Large intestine (tissue), 12 donors: ENCODE measurements around the gene PCIF1. TPM values are rescaled to one million over a fixed set of nuclear protein-coding genes. Genes with fewer than 3 reads are reported as not detected.

ENCODE experiments used
- DNase-seq, 2 donors: peaks; one replicate each; pipeline versions ENCODE4 v3.0.0 to v3.0.0-alpha.2; 2013
- H3K27ac ChIP-seq: one replicate; pipeline ENCODE4 v1.5.1; 2013; ENCODE audit warnings: low read length
- H3K27me3 ChIP-seq: 2 replicates; pipeline ENCODE4 v1.6.1; 2013; ENCODE audit warnings: low read length; ENCODE audit not compliant: control insufficient read depth, insufficient read depth
- H3K36me3 ChIP-seq: 2 replicates; pipeline ENCODE4 v1.6.1; 2013; ENCODE audit warnings: low read length; ENCODE audit not compliant: control insufficient read depth, insufficient read depth
- H3K4me1 ChIP-seq: one replicate; pipeline ENCODE4 v1.6.1; 2013; ENCODE audit warnings: low read length; ENCODE audit not compliant: control insufficient read depth, insufficient read depth
- H3K4me3 ChIP-seq: one replicate; pipeline ENCODE4 v1.5.1; 2013; ENCODE audit warnings: low read length
- H3K9me3 ChIP-seq: one replicate; pipeline ENCODE4 v1.6.1; 2013; ENCODE audit warnings: mild to moderate bottlenecking, low read depth, low read length, moderate library complexity; ENCODE audit not compliant: control insufficient read depth
- WGBS: methylation state at CpG from one replicate; pipeline ENCODE4 v1.1.5; 2013; ENCODE audit warnings: low lambda C conversion rate; ENCODE audit not compliant: insufficient coverage; 5-methylcytosine and 5-hydroxymethylcytosine counted together
- long read RNA-seq, 11 donors: transcript quantifications; one replicate each; lab custom pipeline, GENCODE V29; 2026
- polyA plus RNA-seq: library from polyadenylated mRNA; unstranded; fragments of 120-200 nt; gene quantifications from one replicate; pipeline ENCODE4 v1.2.1, GENCODE V29; 2013

PCIF1 gene
- polyA plus RNA-seq = 28.1 TPM
- long read RNA-seq, donor 1, transcript PCIF1-203 (2 exons, 627 nt) = major isoform, 5 of 10 reads
- long read RNA-seq, donor 1, transcript PCIF1-201 (17 exons, 2,747 nt) = major isoform, 5 of 10 reads
- long read RNA-seq, donor 1, partial matches to known transcripts = 0 of 10 reads
- long read RNA-seq, donor 1, other reads (novel, unspliced or antisense) = 0 of 10 reads
- long read RNA-seq, donor 2, partial matches to known transcripts = 7 of 12 reads
- long read RNA-seq, donor 2, other reads (novel, unspliced or antisense) = 0 of 12 reads
- long read RNA-seq, donor 3, transcript PCIF1-203 (2 exons, 627 nt) = major isoform, 6 of 15 reads
- long read RNA-seq, donor 3, partial matches to known transcripts = 6 of 15 reads
- long read RNA-seq, donor 3, other reads (novel, unspliced or antisense) = 0 of 15 reads
- long read RNA-seq, donor 4, partial matches to known transcripts = 0 of 1 reads
- long read RNA-seq, donor 4, other reads (novel, unspliced or antisense) = 0 of 1 reads
- long read RNA-seq, donor 5, partial matches to known transcripts = 0 of 5 reads
- long read RNA-seq, donor 5, other reads (novel, unspliced or antisense) = 0 of 5 reads
- long read RNA-seq, donor 6, transcript PCIF1-201 (17 exons, 2,747 nt) = major isoform, 7 of 7 reads
- long read RNA-seq, donor 6, partial matches to known transcripts = 0 of 7 reads
- long read RNA-seq, donor 6, other reads (novel, unspliced or antisense) = 0 of 7 reads
- long read RNA-seq, donor 7, partial matches to known transcripts = 0 of 3 reads
- long read RNA-seq, donor 7, other reads (novel, unspliced or antisense) = 0 of 3 reads
- long read RNA-seq, donor 8, transcript PCIF1-201 (17 exons, 2,747 nt) = major isoform, 7 of 16 reads
- long read RNA-seq, donor 8, partial matches to known transcripts = 5 of 16 reads
- long read RNA-seq, donor 8, other reads (novel, unspliced or antisense) = 0 of 16 reads
- long read RNA-seq, donor 9, partial matches to known transcripts = 0 of 5 reads
- long read RNA-seq, donor 9, other reads (novel, unspliced or antisense) = 0 of 5 reads
- long read RNA-seq, donor 10, transcript PCIF1-201 (17 exons, 2,747 nt) = major isoform, 8 of 9 reads
- long read RNA-seq, donor 10, partial matches to known transcripts = 0 of 9 reads
- long read RNA-seq, donor 10, other reads (novel, unspliced or antisense) = 0 of 9 reads
- long read RNA-seq, donor 11, transcript PCIF1-201 (17 exons, 2,747 nt) = major isoform, 6 of 6 reads
- long read RNA-seq, donor 11, partial matches to known transcripts = 0 of 6 reads
- long read RNA-seq, donor 11, other reads (novel, unspliced or antisense) = 0 of 6 reads

- no peaks in the 10 kb centered on the region for H3K27me3 ChIP-seq
- peaks cover 26% of the 10 kb centered on the region for H3K36me3 ChIP-seq
- H3K9me3 ChIP-seq = no peaks in the 10 kb centered on the region
- no CpG with 5 or more reads among the region's 102 CpGs for WGBS
- H3K4me1 ChIP-seq = peaks cover 11% of the 10 kb centered on the region
- H3K27ac ChIP-seq = peak within 1 kb of the TSS; percentile 100
- DNase-seq = peak; percentile 98
- peak within 1 kb of the TSS; percentile 100 for H3K4me3 ChIP-seq
These were observed at the start of gene PCIF1 for GRCh38 chr20:45934586-45935415. PCIF1 (plus strand) TSS chr20:45934683; CDS start chr20:45939000, 4,317 bp downstream.

GRCh38 chr20:45886590-45887345 is 47.7 kb upstream of the PCIF1 start:
- DNase-seq = no peak
- H3K4me3 ChIP-seq = no peak overlapping the region
- no CpG with 5 or more reads among the region's 19 CpGs for WGBS
- peaks cover 39% of the 10 kb centered on the region for H3K36me3 ChIP-seq
- H3K4me1 ChIP-seq = peaks cover 12% of the 10 kb centered on the region
- H3K27ac ChIP-seq = no peak overlapping the region
- H3K27me3 ChIP-seq = no peaks in the 10 kb centered on the region
- no peaks in the 10 kb centered on the region for H3K9me3 ChIP-seq

GRCh38 chr20:45887346-45887715 is 47.2 kb upstream of the PCIF1 start, which contains the start of gene SPATA25:
SPATA25 (minus strand) TSS chr20:45887622; CDS start chr20:45887590, 32 bp downstream.
- H3K9me3 ChIP-seq = no peaks in the 10 kb centered on the region
- no CpG with 5 or more reads among the region's 8 CpGs for WGBS
- no peak within 1 kb of the TSS for H3K27ac ChIP-seq
- no peak for DNase-seq
- H3K36me3 ChIP-seq = peaks cover 41% of the 10 kb centered on the region
- no peaks in the 10 kb centered on the region for H3K27me3 ChIP-seq
- peaks cover 10% of the 10 kb centered on the region for H3K4me1 ChIP-seq
- peak within 1 kb of the TSS; percentile 92 for H3K4me3 ChIP-seq

- no peaks in the 10 kb centered on the region for H3K27me3 ChIP-seq
- no peaks in the 10 kb centered on the region for H3K9me3 ChIP-seq
- WGBS = no CpG with 5 or more reads among the region's 3 CpGs
- DNase-seq = no peak
- H3K4me1 ChIP-seq = peaks cover 19% of the 10 kb centered on the region
- peak overlapping the region; percentile 92 for H3K4me3 ChIP-seq
- peaks cover 41% of the 10 kb centered on the region for H3K36me3 ChIP-seq
- H3K27ac ChIP-seq = no peak overlapping the region
These were observed 45.8 kb upstream of the PCIF1 start for GRCh38 chr20:45888681-45889080.

- WGBS = no CpG with 5 or more reads among the region's 79 CpGs
- Histone ChIP-seq H3K27ac (peak overlapping the region; percentile 96), H3K36me3 (peaks cover 52% of the 10 kb centered on the region), H3K4me3 (peak overlapping the region; percentile 92), H3K4me1 (peaks cover 22% of the 10 kb centered on the region), H3K9me3 (no peaks in the 10 kb centered on the region), H3K27me3 (no peaks in the 10 kb centered on the region)
- peak; percentile 73 to 85 for DNase-seq
These were observed 44.2 kb upstream of the PCIF1 start for GRCh38 chr20:45890077-45890984.

DNA sequence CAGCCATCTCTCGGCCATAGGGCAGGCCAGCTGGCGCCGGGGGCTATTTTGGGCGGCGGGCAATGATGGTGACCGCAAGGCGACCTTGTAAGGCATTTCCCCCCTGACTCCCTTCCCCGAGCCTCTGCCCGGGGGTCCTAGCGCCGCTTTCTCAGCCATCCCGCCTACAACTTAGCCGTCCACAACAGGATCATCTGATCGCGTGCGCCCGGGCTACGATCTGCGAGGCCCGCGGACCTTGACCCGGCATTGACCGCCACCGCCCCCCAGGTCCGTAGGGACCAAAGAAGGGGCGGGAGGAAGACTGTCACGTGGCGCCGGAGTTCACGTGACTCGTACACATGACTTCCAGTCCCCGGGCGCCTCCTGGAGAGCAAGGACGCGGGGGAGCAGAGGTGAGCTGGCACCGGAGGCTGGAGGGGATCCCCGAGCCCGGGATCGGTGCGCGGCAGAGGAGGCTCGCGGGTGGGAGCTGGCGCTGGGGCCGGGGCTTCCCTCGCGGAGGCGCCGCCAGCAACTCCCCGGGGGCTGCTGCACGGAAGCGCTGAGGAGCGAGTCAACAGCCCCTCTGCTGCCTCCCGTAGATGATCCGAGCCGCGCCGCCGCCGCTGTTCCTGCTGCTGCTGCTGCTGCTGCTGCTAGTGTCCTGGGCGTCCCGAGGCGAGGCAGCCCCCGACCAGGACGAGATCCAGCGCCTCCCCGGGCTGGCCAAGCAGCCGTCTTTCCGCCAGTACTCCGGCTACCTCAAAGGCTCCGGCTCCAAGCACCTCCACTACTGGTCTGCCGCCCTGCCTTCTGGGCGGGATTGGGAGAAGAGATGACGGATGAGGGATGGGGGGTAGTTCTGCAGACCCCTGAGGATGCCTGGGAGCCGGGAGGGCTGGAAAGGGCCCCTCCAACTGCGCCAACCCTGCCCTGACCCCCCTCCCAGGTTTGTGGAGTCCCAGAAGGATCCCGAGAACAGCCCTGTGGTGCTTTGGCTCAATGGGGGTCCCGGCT is 43.2 kb upstream of the PCIF1 start, which contains the start of the genes CTSA and NEURL2:
Gene CTSA (plus strand): TSS at position 351 of the 999 bp plus-strand sequence. CDS start 234 bp downstream, at position 585.
Gene NEURL2 (minus strand): TSS at position 224 of the 999 bp plus-strand sequence. CDS start 217 bp downstream, at position 7.
- H3K27ac ChIP-seq = peak within 1 kb of the TSS; percentile 96
- peak within 1 kb of the TSS; percentile 92 for H3K4me3 ChIP-seq
- DNase-seq = peak; percentile 95 to 97
- no peaks in the 10 kb centered on the region for H3K9me3 ChIP-seq
- H3K36me3 ChIP-seq = peaks cover 60% of the 10 kb centered on the region
- peaks cover 18% of the 10 kb centered on the region for H3K4me1 ChIP-seq
- WGBS = no CpG with 5 or more reads among the region's 78 CpGs
- no peaks in the 10 kb centered on the region for H3K27me3 ChIP-seq

DNA sequence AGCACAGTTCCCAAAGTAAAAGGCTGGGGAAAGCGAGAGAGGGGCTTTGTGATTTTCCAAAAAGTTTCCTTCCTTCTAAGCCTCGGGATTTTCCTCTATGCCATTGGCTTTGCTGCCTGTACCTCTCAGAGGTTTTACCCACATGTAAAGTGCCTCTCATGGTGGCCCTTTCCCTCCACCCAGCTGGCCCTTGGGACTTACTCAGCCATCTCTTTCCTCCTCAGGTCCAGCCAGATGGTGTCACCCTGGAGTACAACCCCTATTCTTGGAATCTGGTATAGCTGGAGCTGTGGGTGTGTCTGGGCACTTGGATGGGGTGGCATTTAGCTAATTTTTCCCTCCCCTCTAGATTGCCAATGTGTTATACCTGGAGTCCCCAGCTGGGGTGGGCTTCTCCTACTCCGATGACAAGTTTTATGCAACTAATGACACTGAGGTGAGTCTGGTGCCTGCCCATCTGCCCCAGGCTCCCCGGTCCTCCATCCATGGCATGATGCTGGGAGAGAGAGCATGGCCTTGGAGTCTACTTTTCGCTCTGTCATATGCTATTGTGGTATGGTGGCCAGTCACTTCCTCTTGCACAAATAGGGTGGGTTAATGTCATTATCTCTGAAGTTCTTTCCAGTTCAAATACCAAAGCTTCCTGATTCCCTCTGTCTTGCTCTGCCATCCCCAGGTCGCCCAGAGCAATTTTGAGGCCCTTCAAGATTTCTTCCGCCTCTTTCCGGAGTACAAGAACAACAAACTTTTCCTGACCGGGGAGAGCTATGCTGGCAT is 42.2 kb upstream of the PCIF1 start:
- 90% methylated on average over 2 of the region's 9 CpGs for WGBS
- DNase-seq = peak in 1 of 2 donors; percentile 50
- peak overlapping the region; percentile 92 for H3K4me3 ChIP-seq
- H3K4me1 ChIP-seq = peaks cover 18% of the 10 kb centered on the region
- peaks cover 60% of the 10 kb centered on the region for H3K36me3 ChIP-seq
- H3K27ac ChIP-seq = peak overlapping the region; percentile 96
- no peaks in the 10 kb centered on the region for H3K9me3 ChIP-seq
- no peaks in the 10 kb centered on the region for H3K27me3 ChIP-seq
